Right lobe of liver (tissue), 4 donors: ENCODE results near the gene SGCE.

Experiments used
- POLR2A ChIP-seq: fragments of 450-650 bp; IDR thresholded peaks from one replicate; pipeline ENCODE4 v1.6.1; 2017; ENCODE audit warnings: antibody characterized with exemption, mild to moderate bottlenecking
- TF ChIP-seq, protein P1 (sequence below), 4 donors: fragments of 200-600 bp in 3 of 4; fragments of 450-650 bp in 1 of 4; IDR thresholded peaks; one replicate each; pipeline versions ENCODE4 v1.5.1 to v1.8.0; 2016 to 2022; ENCODE audit warnings: antibody characterized with exemption in 4 of 4, mild to moderate bottlenecking in 2 of 4
- donor health status: DM: no; HTN: no; CAD: no.
- donor health status: DM: no; HTN: no; CAD: no.
- donor health status: DM: no; HTN: yes; CAD: no.

DNA sequence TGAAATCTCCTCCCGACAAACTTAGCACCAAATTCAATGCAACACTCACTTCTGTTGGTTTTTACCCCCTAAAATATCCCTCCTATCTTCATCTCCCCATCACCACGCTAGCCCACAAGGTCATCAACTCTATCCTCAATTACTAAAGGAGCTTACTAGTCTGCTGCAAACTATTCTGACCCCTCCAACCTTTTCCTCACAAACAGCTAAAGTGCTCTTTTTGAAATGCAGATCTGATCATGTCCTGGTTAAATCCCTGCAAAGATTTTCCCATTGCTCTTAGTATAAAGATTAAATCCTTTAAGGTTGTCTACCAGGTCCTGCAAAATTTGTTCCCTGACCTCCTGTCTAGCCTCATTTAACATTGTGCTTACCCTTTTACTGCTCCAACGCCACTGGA, 8.6 kb downstream of the SGCE start:
- no peak for TF ChIP-seq POLR2A
- TF ChIP-seq, protein P1, sequence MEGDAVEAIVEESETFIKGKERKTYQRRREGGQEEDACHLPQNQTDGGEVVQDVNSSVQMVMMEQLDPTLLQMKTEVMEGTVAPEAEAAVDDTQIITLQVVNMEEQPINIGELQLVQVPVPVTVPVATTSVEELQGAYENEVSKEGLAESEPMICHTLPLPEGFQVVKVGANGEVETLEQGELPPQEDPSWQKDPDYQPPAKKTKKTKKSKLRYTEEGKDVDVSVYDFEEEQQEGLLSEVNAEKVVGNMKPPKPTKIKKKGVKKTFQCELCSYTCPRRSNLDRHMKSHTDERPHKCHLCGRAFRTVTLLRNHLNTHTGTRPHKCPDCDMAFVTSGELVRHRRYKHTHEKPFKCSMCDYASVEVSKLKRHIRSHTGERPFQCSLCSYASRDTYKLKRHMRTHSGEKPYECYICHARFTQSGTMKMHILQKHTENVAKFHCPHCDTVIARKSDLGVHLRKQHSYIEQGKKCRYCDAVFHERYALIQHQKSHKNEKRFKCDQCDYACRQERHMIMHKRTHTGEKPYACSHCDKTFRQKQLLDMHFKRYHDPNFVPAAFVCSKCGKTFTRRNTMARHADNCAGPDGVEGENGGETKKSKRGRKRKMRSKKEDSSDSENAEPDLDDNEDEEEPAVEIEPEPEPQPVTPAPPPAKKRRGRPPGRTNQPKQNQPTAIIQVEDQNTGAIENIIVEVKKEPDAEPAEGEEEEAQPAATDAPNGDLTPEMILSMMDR (IDR thresholded peaks at IDR 0.05) = no peak
